Liver (tissue), 3 donors: ENCODE measurements around the gene ANKRD28.

Experiments
- CTCF ChIP-seq: fragments of 150-350 bp; IDR thresholded peaks from 2 replicates; pipeline ENCODE4 v1.5.1; 2017; ENCODE audit warnings: improper control_type of control experiment, low read depth, low read length; ENCODE audit not compliant: missing input control
- FOXA1 ChIP-seq: IDR thresholded peaks from 2 replicates; pipeline ENCODE4 v1.6.1; 2016; ENCODE audit warnings: antibody characterized with exemption
- GABPA ChIP-seq, 2 donors: IDR thresholded peaks in 1 of 2; conservative IDR thresholded peaks in 1 of 2; 2 replicates each; pipeline ENCODE4 v1.6.1; 2016; ENCODE audit warnings: antibody characterized with exemption in 2 of 2, mild to moderate bottlenecking in 1 of 2, moderate library complexity in 1 of 2
- JUND ChIP-seq, 2 donors: IDR thresholded peaks; 2 replicates each; pipeline ENCODE4 v1.6.1; 2016; ENCODE audit warnings: antibody characterized with exemption in 2 of 2
- RAD21 ChIP-seq, 2 donors: IDR thresholded peaks; 2 replicates each; pipeline ENCODE4 v1.6.1; 2016; ENCODE audit warnings: antibody characterized with exemption in 2 of 2, mild to moderate bottlenecking in 2 of 2
- REST ChIP-seq: IDR thresholded peaks from 2 replicates; pipeline ENCODE4 v1.6.1; 2016; ENCODE audit warnings: antibody characterized with exemption, mild to moderate bottlenecking
- SP1 ChIP-seq: IDR thresholded peaks from 2 replicates; pipeline ENCODE4 v1.6.1; 2018; ENCODE audit warnings: antibody characterized with exemption, mild to moderate bottlenecking
- TAF1 ChIP-seq: conservative IDR thresholded peaks from 2 replicates; pipeline ENCODE4 v1.6.1; 2016; ENCODE audit warnings: antibody characterized with exemption, mild to moderate bottlenecking
- YY1 ChIP-seq: IDR thresholded peaks from 2 replicates; pipeline ENCODE4 v1.6.1; 2016; ENCODE audit warnings: antibody characterized with exemption, mild to moderate bottlenecking
- TF ChIP-seq, protein P1 (sequence below): IDR thresholded peaks from 2 replicates; pipeline ENCODE4 v1.6.1; 2016; ENCODE audit warnings: antibody characterized with exemption
- TF ChIP-seq, protein P2 (sequence below): IDR thresholded peaks from 2 replicates; pipeline ENCODE4 v1.6.1; 2016; ENCODE audit warnings: antibody characterized with exemption
- donor health status: healthy.
- donor health status: healthy.

- TF ChIP-seq FOXA1 (no peak), SP1 (no peak), RAD21 (IDR thresholded peaks at IDR 0.05) (no peak), CTCF (no peak), REST (no peak), YY1 (no peak), JUND (IDR thresholded peaks at IDR 0.05) (no peak), TAF1 (no peak), GABPA (IDR thresholded peaks at IDR 0.05 in 1 of 2, conservative IDR thresholded peaks at IDR 0.05 in 1 of 2) (no peak)
- TF ChIP-seq, protein P1, sequence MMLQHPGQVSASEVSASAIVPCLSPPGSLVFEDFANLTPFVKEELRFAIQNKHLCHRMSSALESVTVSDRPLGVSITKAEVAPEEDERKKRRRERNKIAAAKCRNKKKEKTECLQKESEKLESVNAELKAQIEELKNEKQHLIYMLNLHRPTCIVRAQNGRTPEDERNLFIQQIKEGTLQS, result no peak
- TF ChIP-seq, protein P2, sequence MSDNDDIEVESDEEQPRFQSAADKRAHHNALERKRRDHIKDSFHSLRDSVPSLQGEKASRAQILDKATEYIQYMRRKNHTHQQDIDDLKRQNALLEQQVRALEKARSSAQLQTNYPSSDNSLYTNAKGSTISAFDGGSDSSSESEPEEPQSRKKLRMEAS, result no peak
Observed at GRCh38 chr3:15623535-15624440, 174.0 kb downstream of the ANKRD28 start.
